ENCODE measurements around the gene PCDHB5.
"Not testable (repeated sequence)": the region's sequence is repeated elsewhere in the genome, so short reads cannot be mapped to it uniquely, and the experiment has no call there.

Gene PCDHB5

DNA sequence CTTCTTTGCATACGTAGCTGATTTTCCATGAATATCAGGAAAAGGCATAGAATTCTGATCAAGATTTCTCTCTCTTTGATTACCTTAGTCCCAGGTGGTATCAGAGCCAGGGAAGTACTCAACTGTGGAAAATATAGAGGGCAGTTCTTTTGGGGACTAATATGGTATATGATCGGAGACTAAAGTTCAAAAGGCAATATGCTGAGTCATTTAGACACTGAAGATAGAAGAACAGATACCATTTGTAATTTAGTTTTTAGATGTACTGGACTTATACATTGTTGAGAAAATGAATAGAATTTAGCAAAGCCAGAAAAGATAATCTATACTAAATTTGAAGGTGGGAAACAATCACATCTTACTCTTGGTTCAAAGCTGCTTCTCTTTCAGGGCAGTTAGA is 29.7 kb upstream of the PCDHB5 start:
- in situ Hi-C loops (cut with MboI; ENCODE audit: low sequenced_read_pairs, unreplicated experiment): no loop called here

GRCh38 chr5:141119250-141119649 is 15.8 kb upstream of the PCDHB5 start:
- DNase-seq (ENCODE audit: low spot score): no peak
- in situ Hi-C loops (cut with MboI; ENCODE audit: low sequenced_read_pairs, unreplicated experiment): no loop called here
- TF ChIP-seq, protein P1, sequence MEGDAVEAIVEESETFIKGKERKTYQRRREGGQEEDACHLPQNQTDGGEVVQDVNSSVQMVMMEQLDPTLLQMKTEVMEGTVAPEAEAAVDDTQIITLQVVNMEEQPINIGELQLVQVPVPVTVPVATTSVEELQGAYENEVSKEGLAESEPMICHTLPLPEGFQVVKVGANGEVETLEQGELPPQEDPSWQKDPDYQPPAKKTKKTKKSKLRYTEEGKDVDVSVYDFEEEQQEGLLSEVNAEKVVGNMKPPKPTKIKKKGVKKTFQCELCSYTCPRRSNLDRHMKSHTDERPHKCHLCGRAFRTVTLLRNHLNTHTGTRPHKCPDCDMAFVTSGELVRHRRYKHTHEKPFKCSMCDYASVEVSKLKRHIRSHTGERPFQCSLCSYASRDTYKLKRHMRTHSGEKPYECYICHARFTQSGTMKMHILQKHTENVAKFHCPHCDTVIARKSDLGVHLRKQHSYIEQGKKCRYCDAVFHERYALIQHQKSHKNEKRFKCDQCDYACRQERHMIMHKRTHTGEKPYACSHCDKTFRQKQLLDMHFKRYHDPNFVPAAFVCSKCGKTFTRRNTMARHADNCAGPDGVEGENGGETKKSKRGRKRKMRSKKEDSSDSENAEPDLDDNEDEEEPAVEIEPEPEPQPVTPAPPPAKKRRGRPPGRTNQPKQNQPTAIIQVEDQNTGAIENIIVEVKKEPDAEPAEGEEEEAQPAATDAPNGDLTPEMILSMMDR (IDR thresholded peaks at IDR 0.05; ENCODE audit: borderline replicate concordance, control extremely low read depth, extremely low read depth, insufficient read depth, missing control alignments): no peak

More for the DNA sequence above, 29.7 kb upstream of the PCDHB5 start:
- TF ChIP-seq, protein P1 (IDR thresholded peaks at IDR 0.05; ENCODE audit: borderline replicate concordance, control extremely low read depth, extremely low read depth, insufficient read depth, missing control alignments): no peak
- DNase-seq (ENCODE audit: low spot score): no peak

DNA sequence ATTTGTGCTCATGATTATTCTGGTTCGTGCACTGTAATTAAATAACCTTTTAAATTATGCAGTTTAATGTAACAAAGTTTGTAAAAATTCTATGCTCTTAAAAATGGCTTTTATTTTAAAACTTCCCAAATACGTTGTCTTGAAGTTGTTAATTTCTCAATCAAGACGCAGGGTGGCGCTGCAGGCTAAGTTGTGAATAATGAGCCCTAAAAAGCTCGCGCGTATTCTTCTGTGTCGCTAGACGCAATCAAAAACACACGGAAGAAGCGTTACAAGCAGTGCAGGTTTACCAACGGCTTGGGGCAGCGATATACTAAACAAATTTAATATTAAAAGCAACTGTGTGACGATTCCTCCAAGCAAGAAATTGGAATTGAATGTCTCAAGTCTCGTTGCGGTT is 13.4 kb upstream of the PCDHB5 start, which contains the start of gene PCDHB4:
TSS of gene PCDHB4 (plus strand) at position 256 of the 400 bp plus-strand sequence. CDS start 181 bp downstream, outside the sequence.
- TF ChIP-seq, protein P1 (IDR thresholded peaks at IDR 0.05; ENCODE audit: borderline replicate concordance, control extremely low read depth, extremely low read depth, insufficient read depth, missing control alignments): no peak
- DNase-seq (ENCODE audit: low spot score): no peak
- in situ Hi-C loops (cut with MboI; ENCODE audit: low sequenced_read_pairs, unreplicated experiment): no loop called here

GRCh38 chr5:141121985-141122384 is 13.0 kb upstream of the PCDHB5 start:
- in situ Hi-C loops (cut with MboI; ENCODE audit: low sequenced_read_pairs, unreplicated experiment): no loop called here
- TF ChIP-seq, protein P1 (IDR thresholded peaks at IDR 0.05; ENCODE audit: borderline replicate concordance, control extremely low read depth, extremely low read depth, insufficient read depth, missing control alignments): no peak
- no peak for DNase-seq (ENCODE audit: low spot score)

GRCh38 chr5:141123396-141124135 is 11.4 kb upstream of the PCDHB5 start:
- in situ Hi-C loops (cut with MboI; ENCODE audit: low sequenced_read_pairs, unreplicated experiment); DNase-seq (ENCODE audit: low spot score): not testable (repeated sequence)

DNA sequence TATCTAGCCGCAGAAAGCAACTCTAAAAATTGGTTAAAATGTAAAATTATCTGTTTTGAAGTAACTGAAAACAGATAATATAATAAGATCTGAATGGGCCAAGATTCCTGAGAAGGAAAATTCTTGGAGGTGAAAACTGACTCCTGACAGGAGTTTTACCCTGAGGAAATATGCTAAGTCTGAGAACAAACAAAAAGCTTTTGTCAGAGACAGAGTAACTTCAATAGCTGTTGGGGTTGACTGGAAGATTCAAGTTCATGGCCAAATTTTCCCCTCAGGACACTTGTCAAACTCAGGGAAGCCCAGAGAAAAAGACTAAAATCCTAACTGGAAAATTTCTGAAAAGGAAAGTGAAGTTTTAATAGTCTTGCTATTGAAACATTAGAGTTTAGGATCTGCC is 7.7 kb upstream of the PCDHB5 start:
- TF ChIP-seq, protein P1 (IDR thresholded peaks at IDR 0.05; ENCODE audit: borderline replicate concordance, control extremely low read depth, extremely low read depth, insufficient read depth, missing control alignments): no peak
- in situ Hi-C loops (cut with MboI; ENCODE audit: low sequenced_read_pairs, unreplicated experiment): no loop called here
- no peak for DNase-seq (ENCODE audit: low spot score)

- TF ChIP-seq, protein P1 (IDR thresholded peaks at IDR 0.05; ENCODE audit: borderline replicate concordance, control extremely low read depth, extremely low read depth, insufficient read depth, missing control alignments): no peak
- no peak for DNase-seq (ENCODE audit: low spot score)
- in situ Hi-C loops (cut with MboI; ENCODE audit: low sequenced_read_pairs, unreplicated experiment): no loop called here
Observed at GRCh38 chr5:141135718-141136266, 786 bp downstream of the PCDHB5 start.

- in situ Hi-C loops (cut with MboI; ENCODE audit: low sequenced_read_pairs, unreplicated experiment); DNase-seq (ENCODE audit: low spot score): not testable (repeated sequence)
Observed at GRCh38 chr5:141137346-141137745, 2.3 kb downstream of the PCDHB5 start.
